ENCODE results near the gene CACNA2D1.

- no peak for TF ChIP-seq POLR2AphosphoS5 (IDR thresholded peaks at IDR 0.05; ENCODE audit: low read depth, low read length)
- no peak for TF ChIP-seq SIN3A (IDR thresholded peaks at IDR 0.05; ENCODE audit: borderline replicate concordance, insufficient read depth, low read length)
- no peak for TF ChIP-seq TAF1 (IDR thresholded peaks at IDR 0.05; ENCODE audit: borderline replicate concordance, insufficient read depth, low read length)
- TF ChIP-seq REST (IDR thresholded peaks at IDR 0.05; ENCODE audit: insufficient read depth in 1 of 2, low read depth in 2 of 2, low read length in 2 of 2): no peak
Measured at GRCh38 chr7:82364048-82364447, 79.5 kb downstream of the CACNA2D1 start.
